T-cell (primary cell): ENCODE results near the gene PIPOX. TPM values are rescaled to one million over a fixed set of nuclear protein-coding genes. Genes with fewer than 3 reads are reported as not detected.
"Not testable (repeated sequence)": the region's sequence is repeated elsewhere in the genome, so short reads cannot be mapped to it uniquely, and the experiment has no call there.

Experiments used
- ATAC-seq, 4 experiments: fragments of 200-7000 bp in 3 of 4; fragments of 150-1000 bp in 1 of 4; cut with Tn5 transposase; replicated peaks in 1 of 4; 1 replicate in 3 of 4; 2 replicates in 1 of 4; pipeline ENCODE4 v1.10.0; 2021; ENCODE audit warnings: moderate library complexity in 3 of 4, mild to moderate bottlenecking in 2 of 4, moderate number of reproducible peaks in 1 of 4
- CTCF ChIA-PET, 2 donors: fragments of 300-600 bp; sonication (Branson Sonifier 250); formaldehyde crosslinking; loops; one replicate each; lab custom pipeline; 2022; ENCODE audit warnings: antibody characterized with exemption in 2 of 2; lab: Charles Lee
- POLR2A ChIA-PET, 2 donors: fragments of 300-600 bp; sonication (Branson Sonifier 250); formaldehyde crosslinking; loops; one replicate each; lab custom pipeline; 2022; ENCODE audit warnings: antibody characterized with exemption in 2 of 2; lab: Charles Lee
- DNase-seq, 35 experiments: peaks; one replicate each; pipeline versions ENCODE4 v3.0.0 to v3.0.0-alpha.2; 2013 to 2023
- H3K27ac ChIP-seq: one replicate; pipeline ENCODE4 v1.5.1; 2013; ENCODE audit warnings: low read length
- H3K27me3 ChIP-seq, 2 experiments: replicated peaks in 1 of 2; 1 replicate in 1 of 2; 2 replicates in 1 of 2; pipeline versions ENCODE4 v1.6.1 to v1.7.0; 2013; ENCODE audit warnings: low read length in 1 of 2, mixed read lengths in 1 of 2; ENCODE audit not compliant: control insufficient read depth in 2 of 2, insufficient read depth in 2 of 2; ENCODE audit errors: extremely low read depth in 1 of 2
- H3K36me3 ChIP-seq, 2 donors: 1 replicate in 1 of 2; 2 replicates in 1 of 2; pipeline versions ENCODE4 v1.6.1 to v1.7.0; 2013; ENCODE audit warnings: low read length in 1 of 2; ENCODE audit not compliant: control insufficient read depth in 2 of 2, insufficient read depth in 1 of 2; ENCODE audit errors: extremely low read depth in 1 of 2
- H3K4me1 ChIP-seq, 2 experiments: 1 replicate in 1 of 2; 2 replicates in 1 of 2; pipeline versions ENCODE4 v1.6.1 to v1.7.0; 2013; ENCODE audit warnings: low read length in 2 of 2, mixed read lengths in 1 of 2; ENCODE audit not compliant: insufficient read depth in 2 of 2, control insufficient read depth in 1 of 2; ENCODE audit errors: extremely low read depth in 1 of 2
- H3K4me3 ChIP-seq, 2 donors: 1 replicate in 1 of 2; 2 replicates in 1 of 2; pipeline versions ENCODE4 v1.5.1 to v1.7.0; 2013; ENCODE audit warnings: mild to moderate bottlenecking in 2 of 2, low read length in 1 of 2, moderate library complexity in 1 of 2; ENCODE audit not compliant: control insufficient read depth in 1 of 2; ENCODE audit errors: extremely low read depth in 1 of 2
- H3K9me3 ChIP-seq: 2 replicates; pipeline ENCODE4 v1.7.0; 2013
- H3K27ac Mint-ChIP-seq, 2 donors: one replicate each; pipeline ENCODE4 v1.8.0; 2020 to 2021; ENCODE audit warnings: mild to moderate bottlenecking in 2 of 2, mixed read lengths in 2 of 2
- H3K27me3 Mint-ChIP-seq, 2 donors: one replicate each; pipeline ENCODE4 v1.8.0; 2021 to 2022; ENCODE audit warnings: mixed read lengths in 2 of 2
- H3K36me3 Mint-ChIP-seq: one replicate; pipeline ENCODE4 v1.8.0; 2021; ENCODE audit warnings: mixed read lengths
- H3K4me1 Mint-ChIP-seq, 3 donors: one replicate each; pipeline ENCODE4 v1.8.0; 2020 to 2022; ENCODE audit warnings: mixed read lengths in 3 of 3, mild to moderate bottlenecking in 1 of 3
- H3K4me3 Mint-ChIP-seq, 3 donors: one replicate each; pipeline ENCODE4 v1.8.0; 2020 to 2022; ENCODE audit warnings: mild to moderate bottlenecking in 3 of 3, mixed read lengths in 3 of 3, moderate library complexity in 3 of 3
- H3K9me3 Mint-ChIP-seq, 3 donors: one replicate each; pipeline ENCODE4 v1.8.0; 2020 to 2022; ENCODE audit warnings: mixed read lengths in 3 of 3
- WGBS: methylation state at CpG from one replicate; pipeline ENCODE4 v1.1.5; 2013; ENCODE audit warnings: missing lambda C conversion rate; ENCODE audit not compliant: insufficient coverage; 5-methylcytosine and 5-hydroxymethylcytosine counted together
- total RNA-seq, 35 experiments: library from RNA in 6 of 35; stranded (reverse) in 6 of 35; fragments of 120-200 nt in 1 of 35; gene quantifications; one replicate each; pipeline versions ENCODE4 v1.2.1 to v1.2.4 and lab custom pipeline; 2013 to 2026

Gene PIPOX
- total RNA-seq, 5 donors from 2014 or later (not counting 1 experiment from before 2014, with no cell fraction given) = 2.4 to 5.7 (median 4.6) TPM

- Histone ChIP-seq H3K4me3 (no peak overlapping the region), H3K36me3 (peaks cover 21 to 79% of the 10 kb centered on the region in 2 donors), H3K27ac (no peak overlapping the region), H3K4me1 (no peaks in the 10 kb centered on the region), H3K27me3 (no peaks in the 10 kb centered on the region), H3K9me3 (no peaks in the 10 kb centered on the region)
- ChIA-PET POLR2A (no interaction called here), CTCF (no interaction called here)
- DNase-seq = no peak
- Mint-ChIP-seq H3K27ac (no peak overlapping the region), H3K9me3 (no peaks in the 10 kb centered on the region), H3K36me3 (peaks cover 52% of the 10 kb centered on the region), H3K4me3 (no peak overlapping the region), H3K27me3 (no peaks in the 10 kb centered on the region), H3K4me1 (no peaks in the 10 kb centered on the region)
- WGBS = 100% methylated on average over 6 of the region's 12 CpGs
- no peak for ATAC-seq
These were observed 42.3 kb downstream of the PIPOX start for GRCh38 chr17:29085223-29085622.

GRCh38 chr17:29086628-29087332 lies 43.8 kb downstream of the PIPOX start:
- H3K27me3 ChIP-seq = no peaks in the 10 kb centered on the region
- no peak overlapping the region for H3K27ac ChIP-seq
- no peaks in the 10 kb centered on the region for H3K4me1 Mint-ChIP-seq
- no peak overlapping the region for H3K4me3 Mint-ChIP-seq
- no peak overlapping the region for H3K4me3 ChIP-seq
- no peaks in the 10 kb centered on the region for H3K4me1 ChIP-seq
- no peak overlapping the region for H3K27ac Mint-ChIP-seq
- no peaks in the 10 kb centered on the region for H3K27me3 Mint-ChIP-seq
- H3K36me3 ChIP-seq = peaks cover 23 to 83% of the 10 kb centered on the region in 2 donors
- no peak for DNase-seq
- 97% methylated on average over 16 of the region's 19 CpGs for WGBS
- no peaks in the 10 kb centered on the region for H3K9me3 Mint-ChIP-seq
- H3K36me3 Mint-ChIP-seq = peaks cover 46% of the 10 kb centered on the region
- ATAC-seq = no peak
- ChIA-PET POLR2A (no interaction called here), CTCF (no interaction called here)
- H3K9me3 ChIP-seq = no peaks in the 10 kb centered on the region

GRCh38 chr17:29088782-29089181 lies 45.8 kb downstream of the PIPOX start:
- H3K27me3 Mint-ChIP-seq, ATAC-seq, H3K4me1 ChIP-seq, H3K27ac ChIP-seq, H3K4me3 Mint-ChIP-seq, DNase-seq, H3K9me3 Mint-ChIP-seq, H3K4me1 Mint-ChIP-seq, H3K27ac Mint-ChIP-seq, POLR2A ChIA-PET, H3K27me3 ChIP-seq, H3K9me3 ChIP-seq, H3K4me3 ChIP-seq: not testable (repeated sequence)
- no CpG with 5 or more reads among the region's 3 CpGs for WGBS
- peaks cover 26 to 90% of the 10 kb centered on the region in 2 donors for H3K36me3 ChIP-seq
- CTCF ChIA-PET = interaction anchor here in 1 of 2 donors (0.5 kb wide), 1 partner anchor 28 kb away, joined by 8 read pairs; no protein-coding TSS in a partner anchor
- peaks cover 47% of the 10 kb centered on the region for H3K36me3 Mint-ChIP-seq

- H3K27ac ChIP-seq = no peak overlapping the region
- H3K4me3 ChIP-seq = no peak overlapping the region
- ChIA-PET POLR2A (no interaction called here), CTCF (no interaction called here)
- H3K4me1 Mint-ChIP-seq = no peaks in the 10 kb centered on the region
- H3K36me3 ChIP-seq = peaks cover 22 to 91% of the 10 kb centered on the region in 2 donors
- H3K27ac Mint-ChIP-seq = no peak overlapping the region
- DNase-seq (no peak), ATAC-seq (no peak)
- 91% methylated on average over 20 of the region's 20 CpGs for WGBS
- H3K4me1 ChIP-seq = no peaks in the 10 kb centered on the region
- no peak overlapping the region for H3K4me3 Mint-ChIP-seq
- no peaks in the 10 kb centered on the region for H3K27me3 Mint-ChIP-seq
- H3K36me3 Mint-ChIP-seq = peaks cover 40% of the 10 kb centered on the region
- no peaks in the 10 kb centered on the region for H3K27me3 ChIP-seq
- H3K9me3 ChIP-seq = no peaks in the 10 kb centered on the region
- no peaks in the 10 kb centered on the region for H3K9me3 Mint-ChIP-seq
These were observed 46.7 kb downstream of the PIPOX start for GRCh38 chr17:29089601-29090044.

GRCh38 chr17:29090108-29090507 lies 47.2 kb downstream of the PIPOX start:
- Histone ChIP-seq H3K27ac (no peak overlapping the region), H3K4me3 (no peak overlapping the region), H3K36me3 (peaks cover 22 to 91% of the 10 kb centered on the region in 2 donors), H3K4me1 (no peaks in the 10 kb centered on the region), H3K27me3 (no peaks in the 10 kb centered on the region), H3K9me3 (no peaks in the 10 kb centered on the region)
- no peaks in the 10 kb centered on the region for H3K27me3 Mint-ChIP-seq
- no peaks in the 10 kb centered on the region for H3K4me1 Mint-ChIP-seq
- ATAC-seq = no peak
- CTCF ChIA-PET = no interaction called here
- H3K9me3 Mint-ChIP-seq = no peaks in the 10 kb centered on the region
- POLR2A ChIA-PET = no interaction called here
- peaks cover 44% of the 10 kb centered on the region for H3K36me3 Mint-ChIP-seq
- no peak for DNase-seq
- no peak overlapping the region for H3K4me3 Mint-ChIP-seq
- H3K27ac Mint-ChIP-seq = no peak overlapping the region
- WGBS = 81% methylated on average over 4 of the region's 4 CpGs

GRCh38 chr17:29090750-29091605 lies 48.0 kb downstream of the PIPOX start:
- Histone ChIP-seq H3K27ac (no peak overlapping the region), H3K4me1 (no peaks in the 10 kb centered on the region), H3K4me3 (no peak overlapping the region), H3K9me3 (no peaks in the 10 kb centered on the region), H3K27me3 (no peaks in the 10 kb centered on the region), H3K36me3 (peaks cover 26 to 91% of the 10 kb centered on the region in 2 donors)
- POLR2A ChIA-PET = interaction anchor here in 1 of 2 donors (0.5 kb wide), 1 partner anchor 306 kb away, joined by 7 read pairs; no protein-coding TSS in a partner anchor
- Mint-ChIP-seq H3K4me3 (no peak overlapping the region), H3K9me3 (no peaks in the 10 kb centered on the region), H3K27me3 (no peaks in the 10 kb centered on the region), H3K4me1 (no peaks in the 10 kb centered on the region), H3K36me3 (peaks cover 45% of the 10 kb centered on the region), H3K27ac (no peak overlapping the region)
- ATAC-seq (no peak), DNase-seq (no peak)
- CTCF ChIA-PET = interaction anchor here in 1 of 2 donors (0.5 kb wide), 1 partner anchor 361 kb away, joined by 3 read pairs; no protein-coding TSS in a partner anchor
- 100% methylated on average over 2 of the region's 12 CpGs for WGBS
